ENCODE measurements around the gene ERLIN1. TPM values are rescaled to one million over a fixed set of nuclear protein-coding genes. Genes with fewer than 3 reads are reported as not detected.
A peak's percentile ranks its signal among the peaks of the same experiment; 100 is the strongest.
"Not testable (repeated sequence)": the region's sequence is repeated elsewhere in the genome, so short reads cannot be mapped to it uniquely, and the experiment has no call there.

ERLIN1 gene
- total RNA-seq, 2 donors from 2014 or later: 16.8 to 17.5 TPM

- no peak overlapping the region for H3K27ac Mint-ChIP-seq
Measured at GRCh38 chr10:100151723-100152300, 34.0 kb downstream of the ERLIN1 start.

GRCh38 chr10:100148353-100149211 lies 37.2 kb downstream of the ERLIN1 start:
- Mint-ChIP-seq H3K9me3 (no peaks in the 10 kb centered on the region), H3K27ac (peak overlapping the region; percentile 85 to 97), H3K36me3 (peaks cover 18 to 29% of the 10 kb centered on the region in 2 donors)
- DNase-seq (ENCODE audit: low spot score in 2 of 2) (peak in 1 of 2 donors; percentile 49), ATAC-seq (peak; percentile 94 to 97)

More at GRCh38 chr10:100151723-100152300, 34.0 kb downstream of the ERLIN1 start:
- DNase-seq (ENCODE audit: low spot score in 2 of 2) (no peak), ATAC-seq (no peak)
- Mint-ChIP-seq H3K36me3 (peaks cover 36 to 55% of the 10 kb centered on the region in 2 donors), H3K9me3 (no peaks in the 10 kb centered on the region)

GRCh38 chr10:100146875-100147650 lies 38.8 kb downstream of the ERLIN1 start:
- H3K27ac Mint-ChIP-seq: no peak overlapping the region
- peaks cover 8 to 19% of the 10 kb centered on the region in 2 donors for H3K36me3 Mint-ChIP-seq
- ATAC-seq: no peak

DNA sequence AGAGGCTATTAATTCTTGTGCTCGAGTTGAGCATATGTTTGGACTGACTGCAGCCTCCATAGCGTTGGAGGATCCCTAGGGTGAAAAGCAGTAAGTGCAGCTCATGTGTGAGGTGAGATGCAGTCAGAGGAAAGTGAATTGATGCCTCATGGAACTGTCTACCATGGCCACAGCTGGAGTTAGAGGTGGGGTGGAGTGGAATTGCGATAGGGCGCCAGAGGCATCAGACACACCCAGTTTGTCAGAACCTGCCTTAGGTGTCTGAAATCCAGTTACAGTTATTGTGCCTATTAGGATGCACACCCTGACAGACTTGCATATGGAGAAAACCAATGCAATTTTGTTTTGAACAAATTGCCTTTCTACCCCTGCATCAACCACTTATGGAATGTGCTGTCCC lies 39.4 kb downstream of the ERLIN1 start:
- Mint-ChIP-seq H3K9me3 (no peaks in the 10 kb centered on the region), H3K36me3 (peaks cover 1 to 12% of the 10 kb centered on the region in 2 donors), H3K27ac (no peak overlapping the region)
- no peak for ATAC-seq
- no peak for DNase-seq (ENCODE audit: low spot score in 2 of 2)

More at GRCh38 chr10:100146875-100147650, 38.8 kb downstream of the ERLIN1 start:
- no peak for DNase-seq (ENCODE audit: low spot score in 2 of 2)
- no peaks in the 10 kb centered on the region for H3K9me3 Mint-ChIP-seq

- no peak overlapping the region for H3K27ac Mint-ChIP-seq
- no peaks in the 10 kb centered on the region for H3K36me3 Mint-ChIP-seq
- DNase-seq (ENCODE audit: low spot score in 2 of 2) (no peak), ATAC-seq (no peak)
- no peaks in the 10 kb centered on the region for H3K9me3 Mint-ChIP-seq
Measured at GRCh38 chr10:100143756-100144155, 42.1 kb downstream of the ERLIN1 start.

- no peaks in the 10 kb centered on the region for H3K9me3 Mint-ChIP-seq
Measured at GRCh38 chr10:100141446-100142087, 44.3 kb downstream of the ERLIN1 start.

GRCh38 chr10:100140070-100140469 lies 45.8 kb downstream of the ERLIN1 start:
- ATAC-seq (no peak), DNase-seq (ENCODE audit: low spot score in 2 of 2) (no peak)
- Mint-ChIP-seq H3K9me3 (no peaks in the 10 kb centered on the region), H3K36me3 (no peaks in the 10 kb centered on the region), H3K27ac (no peak overlapping the region)

More at GRCh38 chr10:100141446-100142087, 44.3 kb downstream of the ERLIN1 start:
- DNase-seq (ENCODE audit: low spot score in 2 of 2) (no peak), ATAC-seq (no peak)
- Mint-ChIP-seq H3K27ac (no peak overlapping the region), H3K36me3 (no peaks in the 10 kb centered on the region)

GRCh38 chr10:100138921-100139496 lies 46.8 kb downstream of the ERLIN1 start:
- Mint-ChIP-seq H3K27ac (no peak overlapping the region), H3K36me3 (no peaks in the 10 kb centered on the region), H3K9me3 (no peaks in the 10 kb centered on the region)
- ATAC-seq (no peak), DNase-seq (ENCODE audit: low spot score in 2 of 2) (no peak)

DNA sequence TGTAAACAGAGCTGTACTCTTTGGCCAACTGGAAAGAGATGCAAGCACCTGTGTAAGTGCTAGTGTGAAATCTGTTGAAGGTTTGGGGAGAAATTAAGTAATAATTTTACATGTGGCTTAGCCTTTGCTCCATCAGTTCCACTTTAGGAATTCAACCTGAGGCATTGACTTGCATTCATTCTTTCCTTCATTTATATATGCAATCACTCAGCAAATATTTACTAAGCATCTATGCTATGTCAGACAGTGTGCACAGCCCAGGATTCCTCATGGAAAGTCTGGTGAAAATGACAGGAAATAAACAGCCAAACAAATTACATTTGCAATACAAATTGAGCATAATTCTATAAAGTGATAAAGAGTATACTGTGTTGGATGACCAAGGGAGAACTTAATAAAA lies 50.3 kb downstream of the ERLIN1 start:
- Mint-ChIP-seq H3K9me3 (peaks cover 0 to 4% of the 10 kb centered on the region in 2 donors), H3K36me3 (peaks cover 0 to 4% of the 10 kb centered on the region in 2 donors), H3K27ac (no peak overlapping the region)
- ATAC-seq (no peak), DNase-seq (ENCODE audit: low spot score in 2 of 2) (no peak)

GRCh38 chr10:100133801-100134200 lies 52.0 kb downstream of the ERLIN1 start:
- Mint-ChIP-seq H3K9me3 (peaks cover 0 to 4% of the 10 kb centered on the region in 2 donors), H3K36me3 (peaks cover 0 to 4% of the 10 kb centered on the region in 2 donors), H3K27ac (no peak overlapping the region)
- no peak for ATAC-seq
- DNase-seq (ENCODE audit: low spot score in 2 of 2): no peak

- peaks cover 0 to 4% of the 10 kb centered on the region in 2 donors for H3K9me3 Mint-ChIP-seq
- peaks cover 0 to 4% of the 10 kb centered on the region in 2 donors for H3K36me3 Mint-ChIP-seq
- ATAC-seq (no peak), DNase-seq (ENCODE audit: low spot score in 2 of 2) (no peak)
- no peak overlapping the region for H3K27ac Mint-ChIP-seq
Measured at GRCh38 chr10:100132427-100132826, 53.4 kb downstream of the ERLIN1 start.

GRCh38 chr10:100131571-100131970 lies 54.3 kb downstream of the ERLIN1 start:
- Mint-ChIP-seq H3K9me3 (peaks cover 0 to 4% of the 10 kb centered on the region in 2 donors), H3K36me3 (peaks cover 0 to 4% of the 10 kb centered on the region in 2 donors), H3K27ac (no peak overlapping the region)
- no peak for DNase-seq (ENCODE audit: low spot score in 2 of 2)
- no peak for ATAC-seq

DNA sequence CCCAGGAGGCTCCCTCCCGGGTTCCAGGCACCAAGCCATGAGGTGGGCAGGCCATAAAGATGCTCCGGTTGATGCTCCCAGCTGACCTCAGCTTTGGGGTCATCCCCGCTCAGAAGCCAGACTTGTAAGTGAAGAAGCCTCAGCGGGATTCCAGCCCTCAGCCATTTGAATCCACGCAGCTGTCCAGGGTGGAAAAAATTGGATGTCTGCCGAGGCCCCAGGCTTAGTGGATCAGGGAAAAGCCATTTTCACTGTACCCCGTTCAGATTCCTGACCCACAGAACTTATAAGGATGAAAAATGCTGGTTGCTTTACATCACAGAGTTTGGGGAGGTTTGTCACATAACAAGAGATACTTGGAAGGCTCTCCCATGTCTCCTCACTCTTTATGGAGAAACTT lies 55.0 kb downstream of the ERLIN1 start:
- H3K9me3 Mint-ChIP-seq: peaks cover 0 to 4% of the 10 kb centered on the region in 2 donors
- peaks cover 0 to 4% of the 10 kb centered on the region in 2 donors for H3K36me3 Mint-ChIP-seq
- no peak for DNase-seq (ENCODE audit: low spot score in 2 of 2)
- H3K27ac Mint-ChIP-seq: no peak overlapping the region
- no peak for ATAC-seq

GRCh38 chr10:100129424-100129823 lies 56.4 kb downstream of the ERLIN1 start:
- DNase-seq (ENCODE audit: low spot score in 2 of 2): no peak

GRCh38 chr10:100128951-100129350 lies 56.9 kb downstream of the ERLIN1 start:
- Mint-ChIP-seq H3K27ac (no peak overlapping the region), H3K9me3 (peaks cover 0 to 3% of the 10 kb centered on the region in 2 donors), H3K36me3 (peaks cover 0 to 4% of the 10 kb centered on the region in 2 donors)
- DNase-seq (ENCODE audit: low spot score in 2 of 2) (no peak), ATAC-seq (no peak)

More at GRCh38 chr10:100129424-100129823, 56.4 kb downstream of the ERLIN1 start:
- Mint-ChIP-seq H3K27ac (no peak overlapping the region), H3K36me3 (peaks cover 0 to 4% of the 10 kb centered on the region in 2 donors), H3K9me3 (peaks cover 0 to 4% of the 10 kb centered on the region in 2 donors)
- ATAC-seq: no peak

GRCh38 chr10:100125335-100125734 lies 60.5 kb downstream of the ERLIN1 start:
- not testable (repeated sequence) for H3K9me3 Mint-ChIP-seq; DNase-seq (ENCODE audit: low spot score in 2 of 2); H3K36me3 Mint-ChIP-seq; ATAC-seq
- peak overlapping the region in 1 of 2 donors; percentile 47 for H3K27ac Mint-ChIP-seq
